HG02759 (cell line): Measurements from ENCODE around the gene CMTM4.
"Not testable (repeated sequence)": the region's sequence is repeated elsewhere in the genome, so short reads cannot be mapped to it uniquely, and the experiment has no call there.

Experiments
- ATAC-seq: cut with Tn5 transposase; IDR thresholded peaks from one replicate; pipeline ENCODE4 v1.9.1; 2021; ENCODE audit warnings: mild to moderate bottlenecking, moderate library complexity; ENCODE audit not compliant: unreplicated experiment

Gene CMTM4

DNA sequence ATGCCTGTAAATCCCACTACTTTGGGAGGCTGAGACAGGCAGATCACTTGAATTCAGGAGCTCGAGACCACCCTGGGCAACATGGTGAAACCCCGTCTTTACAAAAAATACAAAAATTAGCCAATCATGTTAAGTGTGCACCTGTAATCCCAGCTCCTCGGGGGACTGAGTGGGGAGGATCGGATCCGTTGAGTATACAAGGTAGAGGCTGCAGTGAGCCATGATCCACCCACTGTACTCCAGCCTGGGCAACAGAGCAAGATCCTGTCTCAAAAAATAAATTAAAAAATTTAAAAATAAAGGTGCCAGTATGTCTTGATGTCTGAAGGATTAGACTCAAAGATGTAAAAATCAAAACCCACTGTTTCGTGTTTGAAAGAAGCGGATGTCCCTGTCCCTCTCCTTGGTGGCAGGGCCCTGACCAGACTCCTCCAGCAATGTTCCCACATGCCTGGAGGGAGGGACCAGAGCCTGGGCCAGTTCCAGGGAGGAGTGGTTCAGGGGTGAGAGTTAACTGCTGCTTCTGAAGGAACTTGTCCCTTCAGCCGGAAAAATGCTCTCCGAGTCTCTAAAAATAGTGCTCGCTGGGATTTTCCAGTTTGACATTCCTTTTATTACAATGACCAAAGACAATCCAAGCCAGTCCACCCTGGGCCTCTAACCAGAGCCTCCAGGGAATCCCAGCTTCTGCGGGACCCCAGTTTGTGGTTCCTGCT is 9.4 kb upstream of the CMTM4 start:
- ATAC-seq, result no peak

DNA sequence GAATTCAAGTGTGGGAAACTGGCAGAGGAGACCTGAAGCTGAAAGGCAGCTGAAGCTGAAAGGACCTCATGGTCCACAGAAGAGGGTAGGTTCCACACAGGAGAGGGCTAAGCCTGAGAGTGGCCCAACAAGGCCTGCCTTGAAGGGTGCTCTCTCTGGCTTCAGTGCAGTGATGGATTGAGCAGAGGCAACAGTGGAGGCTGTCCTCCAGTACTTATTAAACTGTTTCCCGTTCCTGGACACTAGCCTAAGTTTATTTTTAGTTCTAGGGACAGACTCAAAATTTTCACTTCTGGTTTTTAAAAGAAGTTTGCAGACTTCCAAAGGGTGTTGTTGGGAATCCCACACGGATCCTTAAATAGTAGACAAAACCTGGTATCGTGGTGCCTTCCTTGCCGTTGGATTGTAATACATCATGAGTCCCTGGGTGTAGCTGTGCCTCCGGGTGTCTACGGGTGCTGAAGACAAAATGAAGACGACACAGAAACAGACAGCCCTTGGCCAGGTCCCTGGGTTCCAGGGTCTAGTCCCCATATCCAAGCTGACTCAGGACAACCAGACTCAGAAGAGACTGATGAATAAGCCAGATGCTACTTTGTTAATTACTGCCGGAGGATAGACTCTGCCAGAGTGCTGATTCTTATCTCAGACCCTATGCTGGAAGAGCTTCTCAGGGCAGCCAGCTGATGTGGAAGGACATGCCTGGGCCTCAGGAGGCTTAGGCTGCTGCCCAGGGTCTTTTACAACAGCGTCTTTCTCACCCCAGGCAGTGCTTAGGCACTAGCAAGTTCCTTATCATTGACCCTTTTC is 7.1 kb upstream of the CMTM4 start:
- no peak for ATAC-seq

DNA sequence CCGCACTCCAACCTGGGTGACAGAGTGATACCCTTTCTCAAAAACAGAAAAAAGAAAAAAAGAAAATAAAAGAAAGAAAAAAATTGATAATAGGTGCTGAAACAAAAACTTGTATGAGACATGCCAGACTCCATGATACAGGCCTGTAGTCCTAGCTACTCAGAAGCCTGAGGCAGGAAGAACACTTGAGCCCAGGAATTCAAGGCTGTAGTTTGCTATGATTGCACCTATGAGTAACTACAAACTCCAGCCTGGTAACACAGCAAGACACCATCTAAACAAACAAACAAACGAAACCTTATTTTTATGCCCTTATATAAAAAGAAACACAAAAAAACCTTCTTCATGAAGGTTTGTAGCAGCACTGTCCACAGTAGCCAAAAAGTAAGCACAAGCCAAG is 5.0 kb upstream of the CMTM4 start:
- ATAC-seq, result no peak

DNA sequence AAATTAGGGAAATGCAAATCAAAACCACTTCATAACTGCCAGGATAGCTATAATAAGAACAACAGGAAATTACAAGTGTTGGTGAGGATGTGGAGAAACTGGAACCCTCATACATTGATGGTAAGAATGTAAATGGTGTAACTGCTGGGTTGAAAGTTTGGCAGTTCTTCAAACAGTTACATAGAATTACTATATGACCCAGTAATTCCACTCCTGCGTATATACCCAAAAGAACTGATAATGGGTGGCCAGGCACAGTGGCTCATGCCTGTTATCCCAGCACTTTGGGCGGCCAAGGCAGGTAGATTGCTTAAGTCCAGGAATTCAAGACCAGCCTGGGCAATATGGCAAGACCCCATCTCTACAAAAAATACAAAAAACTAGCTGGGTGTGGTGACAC is 4.5 kb upstream of the CMTM4 start:
- ATAC-seq, result no peak

DNA sequence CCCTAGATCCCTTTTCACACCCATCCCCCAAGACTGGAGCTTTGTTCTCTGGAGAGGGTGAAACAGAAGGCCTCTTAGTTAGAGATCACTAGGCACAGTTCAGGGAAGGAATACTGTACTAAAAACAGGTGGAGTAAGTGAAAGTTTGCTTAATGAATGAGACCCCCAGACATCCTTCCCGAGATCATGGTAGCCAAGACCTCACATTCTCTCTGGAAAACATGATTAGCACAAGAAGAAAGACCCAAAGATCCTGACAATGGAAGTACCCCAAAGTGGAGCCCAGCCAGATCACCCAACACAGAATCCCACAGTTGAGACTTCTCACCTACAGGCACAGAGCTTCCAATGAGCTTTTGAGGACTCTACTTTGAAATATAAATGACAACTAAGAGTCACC is 3.4 kb upstream of the CMTM4 start:
- no peak for ATAC-seq

DNA sequence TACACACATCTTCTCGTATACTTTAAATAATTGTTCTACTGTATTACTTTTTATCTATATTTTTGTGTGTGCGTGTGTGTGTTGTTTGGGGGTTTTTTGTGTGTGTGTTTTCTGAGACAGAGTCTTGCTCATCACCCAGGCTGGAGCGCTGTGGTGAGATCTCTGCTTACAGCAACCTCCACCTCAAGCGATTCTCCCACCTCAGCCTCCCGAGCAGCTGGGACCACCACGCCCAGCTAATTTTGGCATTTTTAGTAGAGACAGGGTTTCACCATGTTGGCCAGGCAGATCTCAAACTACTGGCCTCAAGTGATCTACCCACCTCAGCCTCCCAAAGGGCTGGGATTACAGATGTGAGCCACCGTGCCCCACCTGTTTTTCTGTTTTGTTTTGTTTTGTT is 1.5 kb upstream of the CMTM4 start:
- no peak for ATAC-seq

- peak; percentile 47 for ATAC-seq
Measured at GRCh38 chr16:66695935-66696668, 441 bp downstream of the CMTM4 start.

- ATAC-seq, result no peak
Measured at GRCh38 chr16:66695471-66695934, 1.0 kb downstream of the CMTM4 start.

DNA sequence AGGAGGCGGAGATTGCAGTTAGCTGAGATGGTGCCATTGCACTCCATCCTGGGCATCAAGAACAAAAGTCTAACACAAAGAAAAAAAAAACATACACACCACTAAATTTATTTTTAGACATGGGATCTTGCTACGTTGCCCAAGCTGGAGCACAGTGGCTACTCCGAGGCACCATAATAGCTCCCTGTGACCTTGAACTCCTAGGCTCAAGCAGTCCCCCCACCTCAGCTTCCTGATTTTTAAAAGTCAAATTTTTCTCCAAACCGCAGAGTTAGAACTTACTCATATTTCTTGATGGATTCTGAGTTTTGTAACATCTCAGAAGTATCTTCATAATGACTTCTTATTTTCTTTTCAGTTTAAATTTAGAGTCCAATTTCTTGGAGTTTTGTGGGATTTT is 3.4 kb downstream of the CMTM4 start:
- ATAC-seq, result no peak

- no peak for ATAC-seq
Measured at GRCh38 chr16:66692341-66692740, 4.2 kb downstream of the CMTM4 start.

DNA sequence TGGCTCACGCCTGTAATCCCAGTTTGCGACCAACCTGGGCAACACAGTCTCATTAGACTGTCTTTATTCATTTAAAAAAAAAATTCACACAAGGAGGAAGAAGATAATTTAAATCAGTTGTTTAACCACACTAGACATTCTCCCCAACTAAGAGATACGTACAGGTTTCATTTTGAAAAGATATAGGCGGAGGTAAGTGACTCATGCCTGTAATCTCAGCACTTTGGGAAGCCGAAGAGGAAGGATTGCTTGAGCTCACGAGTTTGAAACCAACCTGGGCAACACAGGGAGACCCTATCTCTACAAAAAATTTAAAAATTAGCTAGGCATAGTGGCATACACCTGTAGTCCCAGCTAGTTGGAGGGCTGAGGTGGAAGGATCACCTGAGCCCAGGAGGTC is 5.3 kb downstream of the CMTM4 start:
- ATAC-seq, result no peak

GRCh38 chr16:66690106-66690847 is 6.3 kb downstream of the CMTM4 start:
- no peak for ATAC-seq

DNA sequence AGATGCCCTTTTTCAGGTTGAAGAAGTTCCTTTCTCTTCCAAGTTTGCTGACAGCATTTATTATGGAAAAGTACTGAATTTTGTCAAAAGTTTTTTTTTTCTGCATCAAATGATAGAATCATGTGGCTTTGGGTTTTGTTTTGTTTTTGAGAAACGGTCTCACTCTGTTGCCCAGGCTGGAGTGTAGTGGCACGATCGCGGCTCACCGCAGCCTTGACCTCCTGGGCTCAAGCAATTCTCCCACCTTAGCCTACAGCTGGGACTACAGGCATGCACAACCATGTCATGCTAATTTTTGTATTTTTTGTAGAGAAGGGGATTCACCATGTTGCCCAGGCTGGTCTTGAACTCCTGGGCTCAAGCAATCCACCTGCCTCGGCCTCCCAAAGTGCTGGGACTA is 7.3 kb downstream of the CMTM4 start:
- no peak for ATAC-seq

DNA sequence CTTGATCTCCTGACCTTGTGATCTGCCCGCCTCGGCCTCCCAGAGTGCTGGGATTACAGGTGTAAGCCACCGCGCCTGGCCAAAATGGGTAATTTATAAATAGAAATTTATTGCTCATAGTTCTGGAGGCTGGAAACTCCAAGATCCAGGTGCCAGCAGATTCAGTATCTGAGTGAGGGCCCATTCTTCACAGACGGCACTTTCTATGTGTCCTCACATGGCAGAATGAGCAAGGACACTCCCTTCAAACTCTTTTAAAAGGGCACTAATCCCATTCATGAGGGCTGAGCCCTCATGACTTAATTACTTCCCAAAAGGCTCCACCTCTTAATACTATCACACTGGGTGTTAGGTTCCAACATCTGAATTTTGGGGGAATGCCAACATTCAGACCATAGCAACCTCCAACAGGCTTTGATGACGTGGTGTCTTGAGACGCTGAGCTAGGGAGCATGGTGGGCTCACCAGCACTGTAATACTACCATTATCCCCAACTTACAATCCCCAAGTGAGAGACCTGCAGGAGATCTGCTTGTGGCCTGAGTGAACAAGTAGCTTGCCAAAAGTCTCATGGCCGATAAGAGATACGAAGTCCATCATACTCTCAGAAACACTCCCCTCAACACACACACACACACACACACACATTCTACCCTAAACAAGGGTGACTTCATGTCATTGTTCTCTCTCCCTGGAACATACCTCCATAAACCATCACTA is 8.5 kb downstream of the CMTM4 start:
- no peak for ATAC-seq

DNA sequence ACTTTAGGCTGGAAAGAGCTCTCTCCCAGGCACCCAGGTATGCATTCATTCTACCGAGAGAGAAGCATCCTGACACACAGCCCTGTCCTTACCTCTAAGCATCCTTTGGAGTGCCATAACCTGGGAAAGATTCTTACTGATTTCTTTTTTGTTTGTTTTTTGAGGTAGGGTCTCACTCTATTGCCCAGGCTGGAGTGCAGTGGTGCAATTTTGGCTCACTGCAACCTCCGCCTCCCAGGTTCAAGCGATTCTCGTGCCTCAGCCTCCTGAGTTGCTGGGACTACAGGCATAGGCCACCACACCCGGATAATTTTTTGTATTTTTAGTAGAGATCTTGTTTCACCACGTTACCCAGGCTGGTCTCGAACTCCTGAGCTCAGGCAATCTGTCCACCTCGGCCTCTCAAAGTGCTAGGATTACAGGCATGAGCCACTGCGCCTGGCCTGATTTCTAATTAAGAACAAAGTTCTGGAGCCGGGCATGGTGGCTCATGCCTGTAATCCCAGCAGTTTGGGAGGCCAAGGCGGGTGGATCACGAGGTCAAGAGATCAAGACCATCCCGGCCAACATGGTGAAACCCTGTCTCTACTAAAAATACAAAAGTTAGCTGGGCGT is 10.9 kb downstream of the CMTM4 start:
- ATAC-seq, result not testable (repeated sequence)

DNA sequence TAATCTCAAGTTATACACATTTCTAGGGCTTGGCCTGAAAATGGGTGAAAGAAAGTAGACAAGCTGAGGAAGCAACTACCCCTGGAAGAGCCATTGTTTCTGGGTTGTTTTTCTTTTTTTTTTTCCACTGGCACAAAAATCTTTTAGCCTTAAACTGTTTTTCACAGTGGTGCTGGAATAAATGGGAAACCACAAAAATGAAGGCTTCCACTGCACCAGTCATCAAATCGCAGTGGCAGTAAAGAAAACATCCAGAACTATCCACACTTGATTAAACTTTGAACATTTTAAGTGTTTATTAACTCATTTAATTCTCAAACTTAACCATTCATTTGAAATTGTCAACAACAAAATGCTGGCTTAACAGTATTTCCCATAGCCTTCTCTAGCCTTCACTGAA is 14.3 kb downstream of the CMTM4 start:
- no peak for ATAC-seq

DNA sequence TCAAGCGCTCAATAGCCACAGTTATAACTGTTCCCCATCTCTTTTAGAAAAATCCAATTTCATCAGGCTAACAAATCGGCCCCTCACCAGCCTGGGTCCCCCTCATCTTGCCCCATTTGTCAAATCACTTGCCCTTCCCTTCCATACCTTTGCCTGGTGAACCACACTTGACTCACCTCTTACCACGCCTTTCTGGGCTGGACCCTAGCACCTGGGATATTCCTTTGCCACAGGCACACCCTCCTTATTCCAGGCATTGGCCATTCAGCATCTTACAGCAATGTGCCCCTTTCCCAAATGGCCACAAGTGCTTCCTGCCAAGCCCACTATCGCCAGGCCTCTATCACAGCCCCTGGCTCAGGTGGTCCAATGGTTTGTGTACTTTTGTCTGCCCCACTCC is 14.9 kb downstream of the CMTM4 start:
- no peak for ATAC-seq

DNA sequence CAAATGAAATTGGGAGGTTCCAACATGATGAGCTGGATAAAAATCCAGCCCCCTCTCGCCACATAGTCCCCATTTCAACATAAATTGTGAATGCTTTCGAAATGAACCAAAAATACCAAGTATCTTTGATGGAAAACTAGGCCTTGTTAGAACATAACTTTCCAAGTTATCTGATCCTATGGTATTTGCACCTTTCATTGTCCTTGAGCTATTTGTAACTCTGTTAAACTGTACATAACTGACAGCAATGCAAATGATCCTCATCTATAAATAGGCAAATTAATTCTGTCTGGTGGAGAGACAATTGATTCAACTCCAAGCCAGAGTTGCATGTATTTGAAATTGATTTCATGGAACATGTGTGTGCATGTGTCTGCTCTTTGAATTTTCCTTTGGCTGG is 18.2 kb downstream of the CMTM4 start:
- no peak for ATAC-seq

- ATAC-seq, result no peak
Measured at GRCh38 chr16:66677836-66678235, 18.7 kb downstream of the CMTM4 start.

- no peak for ATAC-seq
Measured at GRCh38 chr16:66677179-66677578, 19.4 kb downstream of the CMTM4 start.
